Endothelial cell of umbilical vein (primary cell): Measurements from ENCODE around the gene ATG7. TPM values are rescaled to one million over a fixed set of nuclear protein-coding genes. Genes with fewer than 3 reads are reported as not detected.

Experiments
- BruUV-seq: library from RNA; stranded (reverse); fragments of 400-500 nt; replicated peaks from 2 replicates; lab custom pipeline; 2021; lab: Mats Ljungman, UMichigan
- CTCF ChIA-PET: fragments of 300-600, 350-600 bp; sonication (Branson Sonifier 250); formaldehyde crosslinking; loops from one replicate; lab custom pipeline; 2021; ENCODE audit warnings: antibody characterized with exemption, inconsistent platforms; lab: Charles Lee
- POLR2A ChIA-PET: fragments of 300-600, 350-600 bp; sonication (Branson Sonifier 250); formaldehyde crosslinking; loops from one replicate; lab custom pipeline; 2021; ENCODE audit warnings: antibody characterized with exemption, inconsistent platforms; lab: Charles Lee
- DNase-seq: peaks from one replicate; pipeline ENCODE4 v3.0.0-alpha.2; 2011; ENCODE audit warnings: low read depth, low spot score
- FAIRE-seq: peaks from 2 replicates; lab custom pipeline; 2011; peaks lifted over from hg19 to GRCh38; lab: Jason Lieb, UNC
- H2AFZ ChIP-seq: 2 replicates; pipeline ENCODE4 v1.6.0; 2012; ENCODE audit warnings: low read depth, low read length, control low read depth, inconsistent platforms
- H3K27ac ChIP-seq: 2 replicates; pipeline ENCODE4 v1.5.1; 2011; ENCODE audit warnings: low read depth, mild to moderate bottlenecking, control low read depth, low read length, moderate library complexity; ENCODE audit not compliant: insufficient read depth
- H3K27me3 ChIP-seq, 2 experiments: 2 replicates each; pipeline versions ENCODE4 v1.6.0 to v1.6.1; 2011; ENCODE audit warnings: low read length in 2 of 2, mixed read lengths in 1 of 2; ENCODE audit not compliant: control insufficient read depth in 2 of 2, insufficient read depth in 2 of 2
- H3K36me3 ChIP-seq, 2 experiments: 2 replicates in 1 of 2; 3 replicates in 1 of 2; pipeline ENCODE4 v1.5.1; 2011; ENCODE audit warnings: low read length in 2 of 2, mild to moderate bottlenecking in 1 of 2, moderate library complexity in 1 of 2; ENCODE audit not compliant: control insufficient read depth in 2 of 2, insufficient read depth in 2 of 2; ENCODE audit errors: extremely low read depth in 1 of 2
- H3K4me1 ChIP-seq: 3 replicates; pipeline ENCODE4 v1.5.1; 2011; ENCODE audit warnings: mild to moderate bottlenecking, low read length; ENCODE audit not compliant: control insufficient read depth, insufficient read depth; ENCODE audit errors: extremely low read depth
- H3K4me2 ChIP-seq: 2 replicates; pipeline ENCODE4 v1.6.1; 2011; ENCODE audit warnings: low read length, control low read depth, mixed read lengths; ENCODE audit not compliant: insufficient read depth
- H3K4me3 ChIP-seq, 3 experiments: fragments of 200-600 bp in 1 of 3; sonication (generic), shearing (Covaris generic) in 1 of 3; replicated peaks in 1 of 3; 2 replicates each; pipeline ENCODE4 v1.5.1; 2011 to 2016; ENCODE audit warnings: control low read depth in 3 of 3, low read length in 3 of 3, mild to moderate bottlenecking in 2 of 3, inconsistent platforms in 1 of 3, low read depth in 1 of 3, moderate library complexity in 1 of 3; ENCODE audit not compliant: insufficient read depth in 1 of 3
- H3K79me2 ChIP-seq: 2 replicates; pipeline ENCODE4 v1.6.0; 2012; ENCODE audit warnings: low read length, inconsistent platforms; ENCODE audit not compliant: control insufficient read depth, insufficient read depth
- H3K9ac ChIP-seq: replicated peaks from 2 replicates; pipeline ENCODE3; 2011; ENCODE audit warnings: low read length, control low read depth; ENCODE audit not compliant: insufficient read depth; ENCODE audit errors: extremely low read depth
- H3K9me1 ChIP-seq: replicated peaks from 3 replicates; pipeline ENCODE4 v1.6.0; 2011; ENCODE audit warnings: mild to moderate bottlenecking, low read length; ENCODE audit not compliant: control insufficient read depth, insufficient read depth; ENCODE audit errors: extremely low read depth
- H3K9me3 ChIP-seq: replicated peaks from 2 replicates; pipeline ENCODE4 v1.5.1; 2012; ENCODE audit warnings: low read length, inconsistent platforms; ENCODE audit not compliant: control insufficient read depth, insufficient read depth
- H4K20me1 ChIP-seq: replicated peaks from 2 replicates; pipeline ENCODE3; 2011; ENCODE audit warnings: mild to moderate bottlenecking, low read length; ENCODE audit not compliant: control insufficient read depth, insufficient read depth; ENCODE audit errors: extremely low read depth
- FOS ChIP-seq: IDR thresholded peaks from 2 replicates; pipeline ENCODE4 v1.6.1; 2011; ENCODE audit warnings: mild to moderate bottlenecking, low read length, moderate library complexity, borderline replicate concordance; ENCODE audit not compliant: insufficient read depth
- GATA2 ChIP-seq: IDR thresholded peaks from 2 replicates; pipeline ENCODE4 v1.7.0; 2011; ENCODE audit warnings: low read depth, mild to moderate bottlenecking, moderate library complexity, mixed read lengths, low read length; ENCODE audit not compliant: insufficient read length, insufficient read depth
- JUN ChIP-seq: IDR thresholded peaks from 2 replicates; pipeline ENCODE4 v1.6.1; 2011; ENCODE audit warnings: borderline replicate concordance, low read depth; ENCODE audit not compliant: insufficient read length, insufficient read depth
- MAX ChIP-seq: IDR thresholded peaks from 2 replicates; pipeline ENCODE4 v1.6.1; 2011; ENCODE audit not compliant: insufficient read depth, insufficient read length
- dilution Hi-C: fragments of 300-500 bp; cut with MboI; formaldehyde crosslinking; loops from one replicate; pipeline ENCODE4 v1.15.0; 2019; ENCODE audit warnings: low sequenced_read_pairs; ENCODE audit not compliant: extremely low pct_ligation_motif_present
- intact Hi-C: fragments of 100-400 bp; cut with micrococcal nuclease; formaldehyde crosslinking; loops from one replicate; pipeline ENCODE4 v1.10.0; 2022
- polyA plus RNA-seq, 4 experiments: library from polyadenylated mRNA; depleted of rRNA in 3 of 4; stranded (reverse) in 3 of 4; unstranded in 1 of 4; fragments of >200 nt; gene quantifications; 2 replicates each; pipeline versions ENCODE4 v1.2.1 to v1.2.3, GENCODE V29; 2011 to 2012; ENCODE audit warnings: missing spikeins in 1 of 4
- total RNA-seq: library from RNA; stranded (reverse); gene quantifications from 2 replicates; pipeline ENCODE4 v1.2.3, GENCODE V29; 2021

The ATG7 gene
- total and polyA plus RNA-seq, 2 donors (not counting 3 experiments of a cell fraction or from before 2014, with no cell fraction given): 30.8 to 48.3 TPM

- dilution Hi-C loops: no loop called here
- H2AFZ ChIP-seq: no peak overlapping the region
- peak; percentile 94 for DNase-seq
Measured at GRCh38 chr3:11600501-11601282, 328.5 kb downstream of the ATG7 start.

More at GRCh38 chr3:11600501-11601282, 328.5 kb downstream of the ATG7 start:
- ChIA-PET POLR2A (interaction anchor here (0.6 to 1.4 kb wide), 6 partner anchors 9 to 125 kb away, joined by 3 to 5 read pairs (median 3); no protein-coding TSS in a partner anchor), CTCF (interaction anchor here (0.8 to 1.8 kb wide), 12 partner anchors 19 to 222 kb away, joined by 3 to 7 read pairs (median 3); partner anchors contain the start of gene VGLL4)
- no TSS peak for BruUV-seq
- FAIRE-seq: peak; percentile 97
- Histone ChIP-seq H3K4me3 (no peak overlapping the region), H3K9me1 (peaks cover 4% of the 10 kb centered on the region), H3K36me3 (peaks cover 0 to 8% of the 10 kb centered on the region in 2 experiments), H3K9ac (peak overlapping the region; percentile 76), H3K27me3 (no peaks in the 10 kb centered on the region), H3K27ac (peak overlapping the region; percentile 79), H4K20me1 (peaks cover 4% of the 10 kb centered on the region), H3K4me2 (peak overlapping the region; percentile 0), H3K79me2 (peaks cover 80% of the 10 kb centered on the region), H3K9me3 (no peaks in the 10 kb centered on the region), H3K4me1 (peaks cover 23% of the 10 kb centered on the region)
- TF ChIP-seq FOS (peak; percentile 85), GATA2 (peak; percentile 33), JUN (peak; percentile 63), MAX (no peak)
- intact Hi-C loops: loop anchor here (1.0 to 2.0 kb wide), 7 partner anchors 9 to 220 kb away; no protein-coding TSS in a partner anchor
